IMR-90 (cell line): ENCODE results near the gene NCOA5. TPM values are rescaled to one million over a fixed set of nuclear protein-coding genes. Genes with fewer than 3 reads are reported as not detected.

Experiments
- ATAC-seq: fragments of 200-7000 bp; cut with Tn5 transposase; 2 replicates; pipeline ENCODE4 v1.9.1; 2020; ENCODE audit warnings: low read depth, mild to moderate bottlenecking, moderate library complexity
- BruUV-seq: library from RNA; stranded (reverse); fragments of 400-500 nt; replicated peaks from 2 replicates; lab custom pipeline; 2021; lab: Mats Ljungman, UMichigan
- CTCF ChIA-PET: fragments of 300-600 bp; formaldehyde crosslinking; extraction: SDS; loops from one replicate; lab custom pipeline; 2021; ENCODE audit warnings: antibody characterized with exemption; lab: Yijun Ruan, JAX
- POLR2A ChIA-PET: fragments of 300-600 bp; sonication (Branson Sonifier 250); formaldehyde crosslinking; loops from one replicate; lab custom pipeline; 2022; ENCODE audit warnings: antibody characterized with exemption; ENCODE audit not compliant: unreplicated experiment; lab: Charles Lee
- DNase-seq: peaks from one replicate; pipeline ENCODE4 v3.0.0; 2013
- H2AFZ ChIP-seq: replicated peaks from 2 replicates; pipeline ENCODE3; 2013; ENCODE audit warnings: low read length, mild to moderate bottlenecking; ENCODE audit not compliant: poor library complexity
- H2AK5ac ChIP-seq: 2 replicates; pipeline ENCODE4 v1.6.1; 2013; ENCODE audit warnings: low read depth, low read length, inconsistent platforms
- H2AK9ac ChIP-seq: replicated peaks from 2 replicates; pipeline ENCODE3; 2013; ENCODE audit warnings: mild to moderate bottlenecking, low read depth, low read length, moderate library complexity; ENCODE audit not compliant: poor library complexity
- H2BK120ac ChIP-seq: 2 replicates; pipeline ENCODE4 v1.6.1; 2013; ENCODE audit warnings: low read depth, low read length, inconsistent platforms
- H2BK15ac ChIP-seq: 3 replicates; pipeline ENCODE4 v1.6.1; 2013; ENCODE audit warnings: low read depth, low read length, inconsistent platforms
- H2BK20ac ChIP-seq: 2 replicates; pipeline ENCODE4 v1.6.1; 2013; ENCODE audit warnings: low read depth, mild to moderate bottlenecking, inconsistent platforms, low read length, moderate library complexity
- H2BK5ac ChIP-seq: 2 replicates; pipeline ENCODE4 v1.6.1; 2013; ENCODE audit warnings: mild to moderate bottlenecking, low read depth, low read length, inconsistent platforms; ENCODE audit not compliant: poor library complexity, severe bottlenecking
- H3K14ac ChIP-seq: replicated peaks from 2 replicates; pipeline ENCODE4 v1.6.1; 2013; ENCODE audit warnings: low read depth, low read length, inconsistent platforms
- H3K18ac ChIP-seq: 2 replicates; pipeline ENCODE4 v1.6.1; 2013; ENCODE audit warnings: low read depth, low read length, control low read depth
- H3K23ac ChIP-seq: 2 replicates; pipeline ENCODE4 v1.6.1; 2013; ENCODE audit warnings: low read depth, low read length, inconsistent platforms
- H3K27ac ChIP-seq: 2 replicates; pipeline ENCODE4 v1.5.1; 2013; ENCODE audit warnings: mild to moderate bottlenecking, control low read depth, low read length; ENCODE audit not compliant: insufficient read depth
- H3K27me3 ChIP-seq: 2 replicates; pipeline ENCODE4 v1.6.1; 2013; ENCODE audit warnings: low read length; ENCODE audit not compliant: control insufficient read depth, insufficient read depth
- H3K36me3 ChIP-seq: 2 replicates; pipeline ENCODE4 v1.6.1; 2013; ENCODE audit warnings: low read length, mixed read lengths; ENCODE audit not compliant: control insufficient read depth, insufficient read depth
- H3K4ac ChIP-seq: 2 replicates; pipeline ENCODE4 v1.6.1; 2013; ENCODE audit warnings: low read depth, low read length, inconsistent platforms
- H3K4me1 ChIP-seq: 2 replicates; pipeline ENCODE4 v1.6.1; 2013; ENCODE audit warnings: low read length, mixed read lengths; ENCODE audit not compliant: control insufficient read depth, insufficient read depth
- H3K4me2 ChIP-seq: 2 replicates; pipeline ENCODE4 v1.6.1; 2013; ENCODE audit warnings: low read depth, mild to moderate bottlenecking, control low read depth, low read length, moderate library complexity
- H3K4me3 ChIP-seq: 2 replicates; pipeline ENCODE4 v1.5.1; 2013; ENCODE audit warnings: low read depth, mild to moderate bottlenecking, control low read depth, low read length, moderate library complexity; ENCODE audit not compliant: insufficient read depth
- H3K56ac ChIP-seq: 2 replicates; pipeline ENCODE4 v1.6.1; 2013; ENCODE audit warnings: low read length, inconsistent platforms; ENCODE audit not compliant: insufficient read depth; ENCODE audit errors: extremely low read depth
- H3K79me1 ChIP-seq, 2 experiments: 2 replicates each; pipeline ENCODE4 v1.6.1; 2013; ENCODE audit warnings: low read length in 2 of 2, inconsistent platforms in 1 of 2, low read depth in 1 of 2
- H3K9ac ChIP-seq: 2 replicates; pipeline ENCODE4 v1.6.1; 2013; ENCODE audit warnings: low read depth, low read length, control low read depth
- H3K9me1 ChIP-seq: 2 replicates; pipeline ENCODE4 v1.6.1; 2013; ENCODE audit warnings: low read length, inconsistent platforms; ENCODE audit not compliant: insufficient read depth
- H3K9me3 ChIP-seq: 2 replicates; pipeline ENCODE4 v1.6.1; 2013; ENCODE audit warnings: low read length; ENCODE audit not compliant: control insufficient read depth, insufficient read depth
- H4K20me1 ChIP-seq: 2 replicates; pipeline ENCODE4 v1.6.1; 2013; ENCODE audit warnings: low read length, inconsistent platforms; ENCODE audit not compliant: insufficient read depth
- H4K5ac ChIP-seq: 2 replicates; pipeline ENCODE4 v1.6.1; 2013; ENCODE audit warnings: mild to moderate bottlenecking, low read depth, low read length, control low read depth
- H4K8ac ChIP-seq, 2 experiments: 2 replicates each; pipeline ENCODE4 v1.6.1; 2013; ENCODE audit warnings: low read depth in 2 of 2, low read length in 2 of 2, control low read depth in 1 of 2, inconsistent platforms in 1 of 2
- H4K91ac ChIP-seq: 2 replicates; pipeline ENCODE4 v1.6.1; 2013; ENCODE audit warnings: low read depth, low read length, inconsistent platforms; ENCODE audit not compliant: insufficient read depth
- CHD1 ChIP-seq: IDR thresholded peaks from 2 replicates; pipeline ENCODE4 v1.6.1; 2012; ENCODE audit warnings: low read depth, low read length, improper control_type of control experiment
- USF2 ChIP-seq: fragments of 150-350 bp; IDR thresholded peaks from 2 replicates; pipeline ENCODE4 v1.6.1; 2017; ENCODE audit warnings: mild to moderate bottlenecking, antibody characterized with exemption, low read length, low read depth
- dilution Hi-C: fragments of 300-500 bp; cut with HindIII; formaldehyde crosslinking; loops from one replicate; pipeline ENCODE4 v1.14.3; 2018; ENCODE audit warnings: low sequenced_read_pairs; ENCODE audit not compliant: unreplicated experiment
- in situ Hi-C: fragments of 300-500 bp; cut with MboI; formaldehyde crosslinking; loops from 3 replicates; pipeline ENCODE4 v1.14.3; 2019; ENCODE audit warnings: low sequenced_read_pairs, inconsistent platforms, mixed read lengths
- intact Hi-C: fragments of 100-400 bp; cut with micrococcal nuclease; formaldehyde crosslinking; loops from 2 replicates; pipeline ENCODE4 v1.10.0; 2022
- polyA plus RNA-seq, 3 experiments: library from polyadenylated mRNA; depleted of rRNA; stranded (reverse); fragments of >200 nt; gene quantifications; 2 replicates each; pipeline ENCODE4 v1.2.3, GENCODE V29; 2012; ENCODE audit warnings: low replicate concordance in 1 of 3
- total RNA-seq: library from RNA; depleted of rRNA; stranded (reverse); fragments of >200 nt; gene quantifications from 2 replicates; pipeline ENCODE4 v1.2.3, GENCODE V29; 2012

Gene NCOA5
- total and polyA plus RNA-seq, 2 of the 4 experiments (the other 2 are of a cell fraction), result 17.4 to 20.6 TPM

DNA sequence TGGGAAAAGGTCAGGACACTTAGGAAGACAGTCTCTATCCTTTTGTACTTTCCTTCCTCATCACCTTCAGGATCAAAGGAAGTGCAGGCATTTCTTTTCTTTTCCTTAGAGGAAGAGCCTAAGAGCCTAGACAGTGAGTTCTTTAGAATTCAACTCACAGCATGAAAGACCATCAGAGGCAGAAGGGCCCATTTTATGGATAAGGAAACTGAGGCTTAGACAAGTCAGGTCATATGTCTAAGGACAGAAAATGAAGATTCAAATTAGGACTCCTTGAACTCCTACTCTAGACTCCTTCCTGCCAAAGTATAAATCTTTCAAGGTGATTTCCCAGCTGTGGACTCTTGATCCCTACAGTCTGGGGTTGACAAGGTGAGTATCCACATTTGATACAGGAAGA lies 39.9 kb downstream of the NCOA5 start:
- H3K4me2 ChIP-seq, result no peak overlapping the region
- no peak overlapping the region for H3K4me3 ChIP-seq
- no TSS peak for BruUV-seq
- H3K23ac ChIP-seq, result no peak overlapping the region
- no peak overlapping the region for H4K91ac ChIP-seq
- no peak overlapping the region for H2AK9ac ChIP-seq
- POLR2A ChIA-PET, result no interaction called here
- TF ChIP-seq CHD1, result no peak
- TF ChIP-seq USF2, result no peak
- no peak overlapping the region for H2BK5ac ChIP-seq
- no peaks in the 10 kb centered on the region for H3K9me3 ChIP-seq
- DNase-seq (no peak), ATAC-seq (no peak)
- no peaks in the 10 kb centered on the region for H3K79me1 ChIP-seq
- H2BK120ac ChIP-seq, result no peak overlapping the region
- no peak overlapping the region for H2AFZ ChIP-seq
- no peak overlapping the region for H3K4ac ChIP-seq
- H3K27me3 ChIP-seq, result peaks cover 10% of the 10 kb centered on the region
- CTCF ChIA-PET, result no interaction called here
- H3K4me1 ChIP-seq, result no peaks in the 10 kb centered on the region
- H3K27ac ChIP-seq, result no peak overlapping the region
- H2BK20ac ChIP-seq, result no peak overlapping the region
- no peak overlapping the region for H3K18ac ChIP-seq
- H3K56ac ChIP-seq, result no peak overlapping the region
- H3K9ac ChIP-seq, result no peak overlapping the region
- H3K9me1 ChIP-seq, result no peaks in the 10 kb centered on the region; the same call in 1 of the 2 replicates
- no peak overlapping the region for H2AK5ac ChIP-seq
- no peak overlapping the region for H4K5ac ChIP-seq
- in situ Hi-C loops (no loop called here), dilution Hi-C loops (no loop called here), intact Hi-C loops (no loop called here)
- H4K8ac ChIP-seq, result no peak overlapping the region
- peaks cover 3% of the 10 kb centered on the region; the same call in 1 of the 2 replicates for H4K20me1 ChIP-seq
- H3K14ac ChIP-seq, result no peak overlapping the region
- H2BK15ac ChIP-seq, result no peak overlapping the region
- H3K36me3 ChIP-seq, result no peaks in the 10 kb centered on the region
